ENCODE data around the gene SULT1C3. TPM values are rescaled to one million over a fixed set of nuclear protein-coding genes. Genes with fewer than 3 reads are reported as not detected.

The SULT1C3 gene
- total and polyA plus RNA-seq, 2 of the 8 experiments (the other 6 are each of a cell fraction or from before 2014, with no cell fraction given): not detected

DNA sequence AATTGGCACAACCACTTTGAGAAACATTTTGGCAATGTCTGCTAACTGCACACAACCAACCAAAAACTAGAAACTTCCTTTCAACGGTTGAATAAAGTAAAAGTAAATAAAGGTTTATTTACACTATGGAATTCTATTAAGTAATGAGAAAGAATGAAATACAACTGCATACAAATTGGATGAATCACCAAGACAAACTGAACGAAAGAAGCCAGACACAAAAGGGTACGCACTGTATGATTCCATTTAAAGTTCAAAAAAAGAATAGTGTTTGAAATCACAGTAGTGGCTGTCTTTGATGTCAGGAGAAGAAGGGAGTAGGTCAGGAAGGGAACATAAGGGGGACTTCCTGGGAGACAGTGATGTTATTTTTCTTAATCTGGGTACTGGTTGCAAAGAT lies 46.5 kb upstream of the SULT1C3 start:
- H4K5ac ChIP-seq (ENCODE audit: insufficient read length, low read depth, low read length): no peak overlapping the region
- H3K4me2 ChIP-seq (ENCODE audit: insufficient read depth in 1 of 2, low read depth in 2 of 2, low read length in 2 of 2): no peak overlapping the region
- POLR2A ChIA-PET (ENCODE audit: partially characterized antibody): no interaction called here
- DNase-seq (ENCODE audit: low read depth in 1 of 2, low spot score in 2 of 2): no peak
- no peak overlapping the region for H3K27ac ChIP-seq (ENCODE audit: low read depth, low read length)
- TF ChIP-seq NANOG (IDR thresholded peaks at IDR 0.05; ENCODE audit: insufficient read depth, low read depth, low read length, poor library complexity, severe bottlenecking) (no peak), ZNF274 (IDR thresholded peaks at IDR 0.05; ENCODE audit: borderline replicate concordance, extremely low read depth, low read length) (no peak), POLR2AphosphoS5 (IDR thresholded peaks at IDR 0.05; ENCODE audit: low read depth, low read length) (no peak), NRF1 (IDR thresholded peaks at IDR 0.05; ENCODE audit: low read depth, low read length) (no peak), RXRA (IDR thresholded peaks at IDR 0.05; ENCODE audit: insufficient read depth, low read depth, low read length) (no peak)
- WGBS, 2 experiments (ENCODE audit: extremely low coverage in 1 of 2, insufficient coverage in 1 of 2, insufficient read length in 1 of 2, insufficient replicate concordance in 2 of 2, low coverage in 1 of 2, low lambda C conversion rate in 2 of 2, missing lambda C conversion rate in 1 of 2): 95% methylated on average over 3 of the region's 3 CpGs; no CpG with 5 or more reads in 1 of the 2 experiments
- H3K27me3 ChIP-seq (replicated peaks in 1 of 4; ENCODE audit: control insufficient read depth in 3 of 4, extremely low read depth in 1 of 4, insufficient read depth in 3 of 4, low read length in 3 of 4): no peaks in the 10 kb centered on the region
- no peak overlapping the region for H3K4me3 ChIP-seq (ENCODE audit: extremely low read depth in 1 of 4, insufficient read depth in 2 of 4, low read depth in 3 of 4, low read length in 4 of 4)
- no peak overlapping the region for H2BK15ac ChIP-seq (ENCODE audit: low read length)
- H4K8ac ChIP-seq (ENCODE audit: extremely low read depth, insufficient read depth, low read length): no peak overlapping the region
- H2BK5ac ChIP-seq (ENCODE audit: low read depth, low read length): no peak overlapping the region
- no peak overlapping the region for H3K14ac ChIP-seq (ENCODE audit: insufficient read length)
- no peak overlapping the region for H3K18ac ChIP-seq (ENCODE audit: extremely low read depth, low read length)
- no peak overlapping the region for H3K9ac ChIP-seq (replicated peaks in 1 of 4; ENCODE audit: extremely low read depth in 1 of 4, low read depth in 3 of 4, low read length in 3 of 4)
- H2BK120ac ChIP-seq (replicated peaks; ENCODE audit: low read depth, low read length): no peak overlapping the region
- H3K79me2 ChIP-seq (ENCODE audit: control insufficient read depth in 1 of 2, insufficient read depth in 2 of 2, low read length in 2 of 2): no peaks in the 10 kb centered on the region
- no peak for FAIRE-seq
- no peak overlapping the region for H2AFZ ChIP-seq (ENCODE audit: low read length)
- no peaks in the 10 kb centered on the region for H3K79me1 ChIP-seq (ENCODE audit: low read depth, low read length)
- H3K23me2 ChIP-seq (ENCODE audit: low read depth, low read length): no peaks in the 10 kb centered on the region
- H4K91ac ChIP-seq (replicated peaks; ENCODE audit: insufficient read length, low read length): no peak overlapping the region
- H3K9me3 ChIP-seq (ENCODE audit: insufficient read depth in 2 of 2, low read depth in 1 of 2, low read length in 1 of 2): no peaks in the 10 kb centered on the region
- no peaks in the 10 kb centered on the region for H4K20me1 ChIP-seq (replicated peaks in 1 of 2; ENCODE audit: control insufficient read depth in 1 of 2, insufficient read depth in 2 of 2, low read length in 2 of 2)
- H3K56ac ChIP-seq (replicated peaks; ENCODE audit: insufficient read length, low read depth, low read length): no peak overlapping the region
- H3K23ac ChIP-seq (ENCODE audit: insufficient read length): no peak overlapping the region
- H2BK20ac ChIP-seq (ENCODE audit: low read length): no peak overlapping the region
- no peak overlapping the region for H3K4ac ChIP-seq (replicated peaks; ENCODE audit: insufficient read length, low read depth, low read length)
- H3K4me1 ChIP-seq (replicated peaks in 1 of 4; ENCODE audit: control insufficient read depth in 3 of 4, insufficient read depth in 4 of 4, low read length in 3 of 4): no peaks in the 10 kb centered on the region
- CTCF ChIA-PET (ENCODE audit: partially characterized antibody): interaction anchor here (1.0 to 2.7 kb wide), 5 partner anchors 9 to 265 kb away, joined by 4 to 21 read pairs (median 9); no protein-coding TSS in a partner anchor
- H2AK5ac ChIP-seq (ENCODE audit: low read depth, low read length): no peak overlapping the region
- no peaks in the 10 kb centered on the region for H3K36me3 ChIP-seq (ENCODE audit: control insufficient read depth in 2 of 4, insufficient read depth in 4 of 4, low read length in 3 of 4)
- H2BK12ac ChIP-seq (ENCODE audit: low read depth, low read length): no peak overlapping the region

Measured in H1 (cell line).